PFSK-1 (cell line): ENCODE results near the gene TMA7B.
A peak's percentile ranks its signal among the peaks of the same experiment; 100 is the strongest.

Source experiments
- FOXP2 ChIP-seq: optimal IDR thresholded peaks from 2 replicates; pipeline ENCODE3; 2011; ENCODE audit warnings: borderline replicate concordance, control low read depth, inconsistent platforms; ENCODE audit not compliant: insufficient read depth; ENCODE audit errors: extremely low read length, extremely low read depth
- POLR2AphosphoS5 ChIP-seq: IDR thresholded peaks from 2 replicates; pipeline ENCODE4 v1.6.1; 2012; ENCODE audit warnings: low read depth, mild to moderate bottlenecking, control low read depth, low read length, moderate library complexity
- REST ChIP-seq, 2 experiments: IDR thresholded peaks; 2 replicates each; pipeline versions ENCODE4 v1.6.1 to v1.8.0; 2011 to 2012; ENCODE audit warnings: low read depth in 2 of 2, low read length in 2 of 2, control low read depth in 1 of 2, inconsistent platforms in 1 of 2, mild to moderate bottlenecking in 1 of 2, moderate library complexity in 1 of 2; ENCODE audit not compliant: insufficient read depth in 1 of 2
- SIN3A ChIP-seq: IDR thresholded peaks from 2 replicates; pipeline ENCODE4 v1.6.1; 2012; ENCODE audit warnings: mild to moderate bottlenecking, low read length, moderate library complexity, borderline replicate concordance; ENCODE audit not compliant: insufficient read depth
- TAF1 ChIP-seq: IDR thresholded peaks from 2 replicates; pipeline ENCODE4 v1.6.1; 2012; ENCODE audit warnings: low read length, control low read depth, borderline replicate concordance; ENCODE audit not compliant: insufficient read depth

Gene TMA7B

DNA sequence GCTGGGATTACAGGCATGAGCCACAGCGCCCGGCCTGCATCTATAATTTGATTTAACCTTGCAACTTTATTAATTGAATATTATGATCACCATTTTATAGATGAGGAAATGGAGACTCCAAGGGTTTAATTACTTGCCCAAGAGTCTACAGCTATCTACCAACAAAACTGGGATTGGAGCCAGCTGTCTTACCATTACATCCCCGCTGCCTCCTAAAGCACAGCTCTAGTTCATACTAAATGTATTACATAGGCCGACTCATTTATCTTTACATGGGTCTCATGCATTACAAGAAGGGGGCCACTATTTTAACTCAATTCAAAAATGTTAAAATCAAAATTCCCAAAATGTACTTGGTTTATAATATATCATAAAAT lies 14.1 kb upstream of the TMA7B start:
- no peak for TF ChIP-seq FOXP2
- no peak for TF ChIP-seq SIN3A
- no peak for TF ChIP-seq POLR2AphosphoS5
- TF ChIP-seq TAF1: no peak
- no peak for TF ChIP-seq REST (IDR thresholded peaks at IDR 0.05; ENCODE audit: insufficient read depth in 1 of 2, low read depth in 2 of 2, low read length in 2 of 2)

- 0 out of 4 replicates have a peak, but pooled peaks of 1 of the 2 experiments have one; percentile 9 for TF ChIP-seq REST (IDR thresholded peaks at IDR 0.05; ENCODE audit: insufficient read depth in 1 of 2, low read depth in 2 of 2, low read length in 2 of 2)
- TF ChIP-seq FOXP2: no peak
Measured at GRCh38 chr22:39946503-39947219, 13.5 kb upstream of the TMA7B start.

DNA sequence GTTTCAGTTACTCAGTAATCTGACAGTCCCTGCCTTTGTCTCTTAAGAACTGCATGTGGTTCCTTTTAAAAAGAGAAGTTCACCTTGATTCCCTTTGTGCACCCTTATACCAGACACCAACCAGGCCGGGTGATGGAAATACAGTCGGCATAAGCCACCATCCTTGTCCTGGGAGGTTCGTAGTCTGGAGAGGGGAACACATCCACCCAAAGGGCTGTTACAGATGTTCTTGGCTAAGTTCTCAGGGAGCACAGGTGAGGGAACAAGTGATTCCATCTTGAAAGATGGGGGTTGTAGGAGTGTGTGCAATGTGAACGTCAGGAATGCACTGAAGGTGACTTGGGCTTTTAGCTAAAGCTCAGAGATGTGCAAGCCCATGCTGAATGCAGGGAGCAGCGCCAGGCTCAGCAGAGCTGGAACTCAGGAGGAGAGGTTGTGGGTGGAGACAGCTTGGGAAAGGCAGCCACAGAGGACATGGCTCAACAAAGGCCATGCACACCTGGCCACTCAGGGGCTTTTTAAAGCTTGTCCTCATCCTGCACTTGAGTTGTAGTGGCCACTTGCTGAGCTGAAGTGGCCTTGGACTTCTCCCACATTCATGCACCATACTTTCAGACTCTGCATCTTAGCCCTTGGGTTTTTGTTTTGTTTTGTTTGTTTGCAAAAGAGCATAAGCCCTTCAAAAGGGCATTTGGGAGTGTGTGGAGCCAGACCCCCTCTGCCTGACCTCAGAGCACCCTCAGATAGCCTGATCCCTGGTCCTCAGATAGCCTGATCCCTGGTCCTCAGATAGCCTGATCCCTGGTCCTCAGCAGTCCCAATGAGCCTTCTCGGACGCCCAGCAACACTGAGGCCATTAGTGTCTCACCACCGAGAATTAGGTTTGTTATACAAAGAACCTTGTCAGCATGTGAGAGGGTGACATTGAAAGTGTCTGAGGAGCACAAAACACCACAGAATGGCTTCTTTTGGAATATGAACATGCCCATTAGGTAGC lies 12.7 kb upstream of the TMA7B start:
- no peak for TF ChIP-seq TAF1
- TF ChIP-seq SIN3A: no peak
- no peak for TF ChIP-seq FOXP2
- no peak for TF ChIP-seq POLR2AphosphoS5
- no peak for TF ChIP-seq REST (IDR thresholded peaks at IDR 0.05; ENCODE audit: insufficient read depth in 1 of 2, low read depth in 2 of 2, low read length in 2 of 2)

DNA sequence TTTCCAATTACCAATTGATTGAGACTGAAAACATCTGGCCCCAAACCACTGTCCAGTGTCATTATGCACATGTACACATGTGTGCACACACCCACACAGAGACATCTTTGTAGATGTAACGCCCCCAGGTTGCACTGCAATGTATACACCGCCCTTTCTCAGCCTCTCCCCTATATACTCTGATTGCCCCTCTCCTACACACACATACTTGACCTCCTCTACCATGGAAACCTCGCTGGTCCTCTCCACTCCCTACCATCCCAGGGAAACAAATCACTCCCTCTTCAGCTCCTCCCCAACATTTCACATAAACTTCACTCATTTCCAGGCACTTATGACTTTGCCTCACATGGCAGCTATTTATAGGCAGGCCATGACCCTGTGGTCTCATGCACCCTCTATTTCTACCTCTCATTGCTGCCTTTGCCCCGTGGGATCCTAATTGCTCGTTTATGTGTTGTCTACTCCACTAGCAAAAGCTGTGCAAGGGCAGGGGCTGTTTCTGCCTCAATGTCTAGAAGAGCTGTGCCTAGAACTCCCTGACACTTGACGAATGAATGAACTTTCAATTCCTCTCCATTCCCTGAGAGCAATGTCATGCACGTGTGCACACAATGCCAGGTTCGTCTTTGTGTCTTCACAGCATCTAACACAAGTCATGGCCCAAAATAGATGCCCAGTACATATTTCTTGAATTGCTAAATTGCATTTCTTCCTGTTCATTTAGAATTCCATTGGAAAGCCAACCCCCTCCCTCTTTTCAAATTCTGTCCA lies 10.0 kb upstream of the TMA7B start:
- TF ChIP-seq TAF1: no peak

GRCh38 chr22:39952347-39952746 lies 7.8 kb upstream of the TMA7B start:
- no peak for TF ChIP-seq FOXP2
- TF ChIP-seq TAF1: no peak
- TF ChIP-seq POLR2AphosphoS5: no peak
- no peak for TF ChIP-seq SIN3A

DNA sequence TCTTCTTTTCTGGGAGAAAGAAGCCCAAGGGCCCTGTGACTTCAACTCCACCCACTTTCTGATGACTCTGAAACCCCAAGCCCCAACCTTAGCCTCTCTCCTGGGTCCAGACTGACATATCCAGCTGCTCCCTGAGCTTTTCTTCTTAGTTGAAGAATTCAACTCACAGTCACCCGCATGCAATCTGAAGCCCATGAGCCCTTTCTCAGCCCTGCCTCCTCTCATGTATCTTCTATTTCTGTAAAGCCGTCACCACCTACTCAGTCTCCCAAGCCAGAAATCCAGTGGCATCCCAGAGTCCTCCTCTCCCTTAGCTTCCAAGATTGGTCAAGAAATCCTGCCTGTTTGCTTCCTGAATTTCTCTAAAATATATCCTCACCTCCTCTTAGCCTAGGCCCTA lies 7.1 kb upstream of the TMA7B start:
- TF ChIP-seq FOXP2 (no peak), REST (IDR thresholded peaks at IDR 0.05; ENCODE audit: insufficient read depth in 1 of 2, low read depth in 2 of 2, low read length in 2 of 2) (no peak), TAF1 (no peak), POLR2AphosphoS5 (no peak), SIN3A (no peak)
